ENCODE results near the gene POLR2C. TPM values are rescaled to one million over a fixed set of nuclear protein-coding genes. Genes with fewer than 3 reads are reported as not detected.

Gene POLR2C
- total RNA-seq, 5 donors from 2014 or later (not counting 1 experiment from before 2014, with no cell fraction given): 63.8 to 93.9 (median 69.0) TPM

DNA sequence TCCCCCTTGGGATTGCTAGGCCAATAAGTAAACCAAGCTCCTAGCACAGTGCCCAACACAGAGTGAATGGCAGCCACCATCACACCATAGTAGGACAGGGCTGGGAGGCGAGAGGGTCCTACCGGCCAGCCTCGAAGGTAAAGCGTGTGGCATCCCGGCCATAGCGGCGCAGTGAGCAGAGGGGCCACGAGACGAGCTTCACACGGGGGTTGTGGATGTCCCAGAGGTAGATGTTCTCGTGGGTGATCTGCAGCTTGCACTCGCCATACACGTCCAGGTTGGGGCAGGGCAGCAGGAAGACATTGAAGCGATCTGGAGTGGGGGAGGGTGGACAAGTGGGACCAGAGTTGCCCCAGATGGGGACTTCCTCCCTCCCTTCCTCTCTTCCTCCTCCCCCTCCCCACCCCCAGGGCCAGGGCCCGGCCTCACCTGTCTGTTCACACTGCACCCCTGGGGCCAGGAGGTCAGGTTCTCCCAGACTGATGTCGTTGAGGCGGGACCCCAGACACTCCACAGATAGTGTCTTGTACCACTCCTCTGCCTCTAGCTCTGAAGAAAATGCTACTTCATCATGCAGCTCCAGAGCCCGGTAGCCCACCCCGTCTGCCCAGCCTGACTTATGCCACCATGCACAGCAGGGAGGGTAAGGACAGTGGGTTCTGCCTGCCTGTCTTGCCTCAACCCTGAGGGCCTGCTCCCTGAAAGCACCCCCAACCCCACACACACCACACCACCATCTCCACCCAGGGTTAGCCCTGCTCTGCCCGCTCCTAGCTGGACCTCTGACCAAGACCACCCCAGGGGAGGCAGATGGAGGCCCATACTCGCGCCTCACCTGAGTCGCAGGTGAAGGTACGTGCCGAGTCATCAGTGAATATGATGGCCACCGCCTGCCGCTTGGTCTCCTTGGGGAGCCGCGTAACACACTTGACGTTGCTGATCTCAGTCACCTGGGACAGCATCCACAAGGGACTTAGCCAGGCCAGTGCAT is 12.5 kb downstream of the POLR2C start:
- ATAC-seq (replicated peaks in 1 of 4): no peak
- no peak overlapping the region for H3K4me3 ChIP-seq (ENCODE audit: control insufficient read depth in 1 of 2, extremely low read depth in 1 of 2, low read length in 1 of 2)

GRCh38 chr16:57475711-57476339 is 13.3 kb downstream of the POLR2C start:
- H3K27ac Mint-ChIP-seq: peak overlapping the region in 1 of 2 donors; percentile 72
- CTCF ChIA-PET: interaction anchor here in 1 of 2 donors (0.6 to 0.7 kb wide), 3 partner anchors 16 to 177 kb away, joined by 3 to 13 read pairs (median 3); no protein-coding TSS in a partner anchor
- H3K4me3 ChIP-seq (ENCODE audit: control insufficient read depth in 1 of 2, extremely low read depth in 1 of 2, low read length in 1 of 2): peak overlapping the region in 1 of 2 donors; percentile 2
- peak; percentile 43 to 79 (median 65) for DNase-seq
- H3K36me3 Mint-ChIP-seq: peaks cover 13% of the 10 kb centered on the region
- no peaks in the 10 kb centered on the region for H3K9me3 Mint-ChIP-seq
- peaks cover 13 to 19% (median 17%) of the 10 kb centered on the region in 3 donors for H3K4me1 Mint-ChIP-seq
- peak overlapping the region; percentile 34 for H3K27ac ChIP-seq (ENCODE audit: low read length)
- 3% methylated on average over 9 of the region's 12 CpGs for WGBS (ENCODE audit: insufficient coverage)
- no peaks in the 10 kb centered on the region for H3K27me3 ChIP-seq (replicated peaks in 1 of 2; ENCODE audit: control insufficient read depth in 2 of 2, extremely low read depth in 1 of 2, insufficient read depth in 2 of 2, low read length in 1 of 2)
- ATAC-seq (replicated peaks in 1 of 4): peak; percentile 90 to 93 (median 92)
- POLR2A ChIA-PET: interaction anchor here in 1 of 2 donors (0.9 kb wide), 1 partner anchor 45 kb away, joined by 3 read pairs; no protein-coding TSS in a partner anchor
- no peaks in the 10 kb centered on the region for H3K27me3 Mint-ChIP-seq
- peaks cover 4 to 20% of the 10 kb centered on the region in 2 donors for H3K36me3 ChIP-seq (ENCODE audit: control insufficient read depth in 2 of 2, extremely low read depth in 1 of 2, insufficient read depth in 1 of 2, low read length in 1 of 2)
- peaks cover 6 to 26% of the 10 kb centered on the region in 2 experiments for H3K4me1 ChIP-seq (ENCODE audit: control insufficient read depth in 1 of 2, extremely low read depth in 1 of 2, insufficient read depth in 2 of 2, low read length in 2 of 2)
- peak overlapping the region in 1 of 3 donors; percentile 34 for H3K4me3 Mint-ChIP-seq
- H3K9me3 ChIP-seq: no peaks in the 10 kb centered on the region

More for the DNA sequence above, 12.5 kb downstream of the POLR2C start:
- WGBS (ENCODE audit: insufficient coverage): 93% methylated on average over 22 of the region's 30 CpGs
- Mint-ChIP-seq H3K9me3 (no peaks in the 10 kb centered on the region), H3K27ac (peak overlapping the region in 1 of 2 donors; percentile 76), H3K4me1 (peaks cover 13 to 19% (median 17%) of the 10 kb centered on the region in 3 donors), H3K36me3 (peaks cover 19% of the 10 kb centered on the region), H3K27me3 (no peaks in the 10 kb centered on the region), H3K4me3 (no peak overlapping the region)
- Histone ChIP-seq H3K4me1 (ENCODE audit: control insufficient read depth in 1 of 2, extremely low read depth in 1 of 2, insufficient read depth in 2 of 2, low read length in 2 of 2) (peaks cover 6 to 26% of the 10 kb centered on the region in 2 experiments), H3K36me3 (ENCODE audit: control insufficient read depth in 2 of 2, extremely low read depth in 1 of 2, insufficient read depth in 1 of 2, low read length in 1 of 2) (peaks cover 10 to 29% of the 10 kb centered on the region in 2 donors), H3K9me3 (no peaks in the 10 kb centered on the region), H3K27me3 (replicated peaks in 1 of 2; ENCODE audit: control insufficient read depth in 2 of 2, extremely low read depth in 1 of 2, insufficient read depth in 2 of 2, low read length in 1 of 2) (no peaks in the 10 kb centered on the region), H3K27ac (ENCODE audit: low read length) (no peak overlapping the region)
- POLR2A ChIA-PET: no interaction called here
- DNase-seq: no peak
- CTCF ChIA-PET: interaction anchor here in 1 of 2 donors (0.6 to 0.7 kb wide), 2 partner anchors 16 to 176 kb away, joined by 3 to 13 read pairs; no protein-coding TSS in a partner anchor

GRCh38 chr16:57476546-57477410 is 14.3 kb downstream of the POLR2C start:
- DNase-seq (no peak), ATAC-seq (replicated peaks in 1 of 4) (no peak)
- Mint-ChIP-seq H3K27ac (peak overlapping the region in 1 of 2 donors; percentile 72), H3K27me3 (no peaks in the 10 kb centered on the region), H3K4me3 (peak overlapping the region in 1 of 3 donors; percentile 34), H3K9me3 (no peaks in the 10 kb centered on the region), H3K36me3 (peaks cover 3% of the 10 kb centered on the region), H3K4me1 (peaks cover 13 to 19% (median 17%) of the 10 kb centered on the region in 3 donors)
- Histone ChIP-seq H3K36me3 (ENCODE audit: control insufficient read depth in 2 of 2, extremely low read depth in 1 of 2, insufficient read depth in 1 of 2, low read length in 1 of 2) (peaks cover 4 to 11% of the 10 kb centered on the region in 2 donors), H3K27ac (ENCODE audit: low read length) (peak overlapping the region; percentile 34), H3K4me3 (ENCODE audit: control insufficient read depth in 1 of 2, extremely low read depth in 1 of 2, low read length in 1 of 2) (no peak overlapping the region), H3K27me3 (replicated peaks in 1 of 2; ENCODE audit: control insufficient read depth in 2 of 2, extremely low read depth in 1 of 2, insufficient read depth in 2 of 2, low read length in 1 of 2) (no peaks in the 10 kb centered on the region), H3K9me3 (no peaks in the 10 kb centered on the region), H3K4me1 (ENCODE audit: control insufficient read depth in 1 of 2, extremely low read depth in 1 of 2, insufficient read depth in 2 of 2, low read length in 2 of 2) (peaks cover 6 to 26% of the 10 kb centered on the region in 2 experiments)
- 91% methylated on average over 5 of the region's 6 CpGs for WGBS (ENCODE audit: insufficient coverage)
- ChIA-PET CTCF (interaction anchor here in 1 of 2 donors (0.6 kb wide), 2 partner anchors 58 to 607 kb away, joined by 3 read pairs; no protein-coding TSS in a partner anchor), POLR2A (interaction anchor here in 1 of 2 donors (0.9 kb wide), 1 partner anchor 46 kb away, joined by 3 read pairs; no protein-coding TSS in a partner anchor)

DNA sequence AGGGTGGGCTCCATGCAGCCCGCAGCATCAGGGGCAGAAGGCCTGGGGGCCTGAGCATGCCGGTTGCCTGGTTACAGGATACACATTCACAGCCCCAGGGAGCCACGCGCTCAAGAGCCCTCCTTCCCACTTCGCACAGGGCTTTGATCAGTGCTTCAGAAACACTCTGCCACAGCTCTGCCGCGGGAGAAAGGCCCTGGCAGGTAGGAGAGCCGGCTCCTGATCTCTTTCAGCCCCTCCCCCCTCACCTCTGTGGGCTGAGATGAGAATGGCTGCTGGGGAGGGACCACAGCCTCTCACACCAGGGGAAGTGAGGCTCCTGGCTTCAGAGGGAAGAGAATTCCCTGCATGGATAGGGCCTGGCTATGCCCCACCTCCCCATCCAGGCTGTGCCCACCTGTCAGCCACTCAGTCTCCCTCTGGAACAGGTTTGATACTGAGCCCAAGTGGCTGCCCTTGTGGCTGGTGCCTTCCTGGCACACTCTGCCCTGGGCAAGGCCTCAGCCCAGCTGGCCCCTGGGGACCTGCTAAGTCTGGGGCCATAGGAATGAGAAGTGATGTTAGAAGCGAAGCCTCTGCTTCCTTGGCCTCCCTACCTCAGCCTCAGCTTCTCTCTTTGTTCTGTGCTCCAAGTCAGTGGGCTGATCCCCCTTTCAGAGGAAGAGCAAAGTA is 15.2 kb downstream of the POLR2C start:
- DNase-seq: no peak
- H3K9me3 ChIP-seq: no peaks in the 10 kb centered on the region
- H3K9me3 Mint-ChIP-seq: no peaks in the 10 kb centered on the region
- peaks cover 12 to 19% (median 13%) of the 10 kb centered on the region in 3 donors for H3K4me1 Mint-ChIP-seq
- H3K36me3 ChIP-seq (ENCODE audit: control insufficient read depth in 2 of 2, extremely low read depth in 1 of 2, insufficient read depth in 1 of 2, low read length in 1 of 2): peaks cover 0 to 3% of the 10 kb centered on the region in 2 donors
- H3K27ac Mint-ChIP-seq: no peak overlapping the region
- peaks cover 4 to 23% of the 10 kb centered on the region in 2 experiments for H3K4me1 ChIP-seq (ENCODE audit: control insufficient read depth in 1 of 2, extremely low read depth in 1 of 2, insufficient read depth in 2 of 2, low read length in 2 of 2)
- no peaks in the 10 kb centered on the region for H3K27me3 ChIP-seq (replicated peaks in 1 of 2; ENCODE audit: control insufficient read depth in 2 of 2, extremely low read depth in 1 of 2, insufficient read depth in 2 of 2, low read length in 1 of 2)
- no peaks in the 10 kb centered on the region for H3K27me3 Mint-ChIP-seq
- WGBS (ENCODE audit: insufficient coverage): 100% methylated on average over 2 of the region's 9 CpGs
- H3K27ac ChIP-seq (ENCODE audit: low read length): no peak overlapping the region
- ATAC-seq (replicated peaks in 1 of 4): no peak
- H3K4me3 ChIP-seq (ENCODE audit: control insufficient read depth in 1 of 2, extremely low read depth in 1 of 2, low read length in 1 of 2): no peak overlapping the region
- H3K4me3 Mint-ChIP-seq: no peak overlapping the region
- H3K36me3 Mint-ChIP-seq: no peaks in the 10 kb centered on the region
- ChIA-PET CTCF (interaction anchor here in 1 of 2 donors (0.6 to 1.0 kb wide), 2 partner anchors 42 to 608 kb away, joined by 3 read pairs; no protein-coding TSS in a partner anchor), POLR2A (no interaction called here)

DNA sequence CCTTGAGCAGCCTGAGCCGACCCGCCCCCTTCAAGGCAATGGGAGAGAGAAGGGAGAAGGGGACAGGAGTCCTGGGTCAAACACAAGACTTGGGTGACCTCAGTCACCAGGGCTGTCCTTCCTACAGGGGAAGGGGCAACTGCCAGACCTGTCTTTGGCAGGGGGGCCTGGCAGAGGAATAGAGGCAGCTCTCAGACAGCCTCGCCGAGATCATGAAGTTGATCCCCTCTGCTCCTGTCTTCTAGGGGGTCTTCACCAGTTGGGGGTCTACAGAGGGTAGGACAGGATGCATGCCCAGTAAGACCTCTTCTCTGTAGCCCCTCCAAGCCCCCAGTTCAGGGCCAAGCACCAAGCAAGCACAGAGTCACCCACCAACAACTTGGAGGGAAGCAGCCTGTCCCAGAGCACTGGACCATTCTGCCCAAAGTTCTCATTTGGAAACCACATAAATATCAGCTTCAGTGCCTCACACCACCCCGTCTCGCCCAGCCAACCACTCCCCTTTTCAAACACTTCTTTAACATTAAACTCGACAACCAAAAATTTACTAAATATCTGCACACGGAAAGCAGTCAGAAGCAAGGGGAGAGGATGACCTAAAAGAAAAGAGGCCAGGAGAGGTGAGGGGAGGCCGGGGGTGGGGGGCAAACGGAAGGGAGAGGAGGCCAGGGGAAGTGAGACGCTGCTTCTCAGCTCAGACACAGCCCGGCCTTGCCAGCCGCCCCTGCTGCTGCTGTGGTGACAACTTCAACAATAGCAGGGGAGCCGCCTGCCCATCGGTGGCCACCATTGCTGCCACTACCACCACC is 16.1 kb downstream of the POLR2C start:
- H3K4me3 ChIP-seq (ENCODE audit: control insufficient read depth in 1 of 2, extremely low read depth in 1 of 2, low read length in 1 of 2): no peak overlapping the region
- Mint-ChIP-seq H3K36me3 (no peaks in the 10 kb centered on the region), H3K4me1 (peaks cover 12 to 19% (median 13%) of the 10 kb centered on the region in 3 donors), H3K27ac (no peak overlapping the region), H3K4me3 (no peak overlapping the region), H3K9me3 (no peaks in the 10 kb centered on the region), H3K27me3 (no peaks in the 10 kb centered on the region)
- WGBS (ENCODE audit: insufficient coverage): 71% methylated on average over 9 of the region's 15 CpGs
- no peaks in the 10 kb centered on the region for H3K36me3 ChIP-seq (ENCODE audit: control insufficient read depth in 2 of 2, extremely low read depth in 1 of 2, insufficient read depth in 1 of 2, low read length in 1 of 2)
- no peak overlapping the region for H3K27ac ChIP-seq (ENCODE audit: low read length)
- DNase-seq (no peak), ATAC-seq (replicated peaks in 1 of 4) (no peak)
- peaks cover 4 to 23% of the 10 kb centered on the region in 2 experiments for H3K4me1 ChIP-seq (ENCODE audit: control insufficient read depth in 1 of 2, extremely low read depth in 1 of 2, insufficient read depth in 2 of 2, low read length in 2 of 2)
- POLR2A ChIA-PET: interaction anchor here in 1 of 2 donors (0.6 kb wide), 1 partner anchor 47 kb away, joined by 3 read pairs; no protein-coding TSS in a partner anchor
- CTCF ChIA-PET: interaction anchor here in 1 of 2 donors (1.0 kb wide), 1 partner anchor 41 kb away, joined by 3 read pairs; no protein-coding TSS in a partner anchor
- no peaks in the 10 kb centered on the region for H3K27me3 ChIP-seq (replicated peaks in 1 of 2; ENCODE audit: control insufficient read depth in 2 of 2, extremely low read depth in 1 of 2, insufficient read depth in 2 of 2, low read length in 1 of 2)
- no peaks in the 10 kb centered on the region for H3K9me3 ChIP-seq
